ENCODE measurements around the gene TTC21A.

GRCh38 chr3:39109086-39109485 lies 1.6 kb downstream of the TTC21A start:
- TF ChIP-seq, protein P1, sequence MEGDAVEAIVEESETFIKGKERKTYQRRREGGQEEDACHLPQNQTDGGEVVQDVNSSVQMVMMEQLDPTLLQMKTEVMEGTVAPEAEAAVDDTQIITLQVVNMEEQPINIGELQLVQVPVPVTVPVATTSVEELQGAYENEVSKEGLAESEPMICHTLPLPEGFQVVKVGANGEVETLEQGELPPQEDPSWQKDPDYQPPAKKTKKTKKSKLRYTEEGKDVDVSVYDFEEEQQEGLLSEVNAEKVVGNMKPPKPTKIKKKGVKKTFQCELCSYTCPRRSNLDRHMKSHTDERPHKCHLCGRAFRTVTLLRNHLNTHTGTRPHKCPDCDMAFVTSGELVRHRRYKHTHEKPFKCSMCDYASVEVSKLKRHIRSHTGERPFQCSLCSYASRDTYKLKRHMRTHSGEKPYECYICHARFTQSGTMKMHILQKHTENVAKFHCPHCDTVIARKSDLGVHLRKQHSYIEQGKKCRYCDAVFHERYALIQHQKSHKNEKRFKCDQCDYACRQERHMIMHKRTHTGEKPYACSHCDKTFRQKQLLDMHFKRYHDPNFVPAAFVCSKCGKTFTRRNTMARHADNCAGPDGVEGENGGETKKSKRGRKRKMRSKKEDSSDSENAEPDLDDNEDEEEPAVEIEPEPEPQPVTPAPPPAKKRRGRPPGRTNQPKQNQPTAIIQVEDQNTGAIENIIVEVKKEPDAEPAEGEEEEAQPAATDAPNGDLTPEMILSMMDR (IDR thresholded peaks at IDR 0.05) = no peak
- TF ChIP-seq POLR2A (IDR thresholded peaks at IDR 0.05) = no peak
